ENCODE results near the gene NR2F2.
"Not testable (repeated sequence)": the region's sequence is repeated elsewhere in the genome, so short reads cannot be mapped to it uniquely, and the experiment has no call there.

Gene NR2F2

DNA sequence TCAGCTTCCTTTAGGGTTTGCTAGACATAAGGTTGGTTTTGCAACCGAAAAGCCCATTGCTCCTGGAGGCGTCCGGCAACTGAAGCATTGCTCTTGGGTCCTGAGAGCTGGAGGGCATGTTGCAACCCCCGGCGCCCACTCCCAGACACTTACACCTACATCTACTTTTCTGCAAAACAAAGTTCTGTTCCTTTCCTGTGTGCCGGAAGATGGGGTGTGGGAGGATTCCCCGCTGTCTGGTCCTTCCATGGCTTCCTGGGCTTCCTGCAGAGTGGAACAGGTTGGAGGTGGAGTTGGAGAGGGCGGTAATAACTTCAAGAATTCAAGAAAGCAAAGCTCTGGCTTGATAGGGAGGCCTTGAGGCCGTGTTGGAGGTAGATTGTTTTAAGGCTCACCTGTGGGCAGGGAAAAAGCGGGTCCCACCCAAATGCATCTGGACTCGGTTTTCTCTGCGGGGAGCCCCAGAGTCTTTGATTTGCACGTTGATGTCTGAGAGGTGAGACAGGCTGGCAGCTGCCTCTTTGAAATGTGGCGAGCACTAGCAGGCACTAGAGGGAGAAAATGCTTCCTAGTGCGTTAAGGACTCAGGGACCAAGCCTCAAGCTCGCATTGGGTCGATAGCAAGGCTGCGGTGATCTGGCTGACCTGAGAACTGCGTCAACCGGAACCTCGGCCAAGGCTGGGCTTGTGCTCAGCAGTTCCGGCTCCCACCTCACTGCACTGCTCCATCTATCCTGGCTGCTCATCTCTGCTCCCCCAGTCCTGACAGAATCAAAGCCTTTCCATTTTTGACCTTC lies 39.5 kb downstream of the NR2F2 start:
- no peak for TF ChIP-seq ZNF274 (IDR thresholded peaks at IDR 0.05; ENCODE audit: low read depth, low read length)
- TF ChIP-seq SUZ12 (IDR thresholded peaks at IDR 0.05; ENCODE audit: extremely low read depth, insufficient read depth, insufficient read length) = no peak
- TF ChIP-seq YY1 (IDR thresholded peaks at IDR 0.05; ENCODE audit: insufficient read depth, insufficient read length) = no peak
- Histone ChIP-seq H3K9ac (ENCODE audit: insufficient read length, low read depth) (no peak overlapping the region), H3K36me3 (ENCODE audit: insufficient read depth, insufficient read length, low read length) (no peaks in the 10 kb centered on the region), H3K4me1 (ENCODE audit: insufficient read depth, insufficient read length) (peaks cover 18% of the 10 kb centered on the region), H3K27me3 (ENCODE audit: insufficient read depth, insufficient read length) (peaks cover 69% of the 10 kb centered on the region), H3K9me3 (ENCODE audit: insufficient read depth, low read length) (no peaks in the 10 kb centered on the region), H3K4me3 (ENCODE audit: insufficient read length, low read depth) (no peak overlapping the region)
- no peak for DNase-seq (ENCODE audit: low read depth, low spot score)

- no peak for DNase-seq (ENCODE audit: low read depth, low spot score)
- no peaks in the 10 kb centered on the region for H3K9me3 ChIP-seq (ENCODE audit: insufficient read depth, low read length)
- H3K4me1 ChIP-seq (ENCODE audit: insufficient read depth, insufficient read length) = peaks cover 7% of the 10 kb centered on the region
- no peak overlapping the region for H3K9ac ChIP-seq (ENCODE audit: insufficient read length, low read depth)
- TF ChIP-seq SUZ12 (IDR thresholded peaks at IDR 0.05; ENCODE audit: extremely low read depth, insufficient read depth, insufficient read length) = no peak
- no peak for TF ChIP-seq YY1 (IDR thresholded peaks at IDR 0.05; ENCODE audit: insufficient read depth, insufficient read length)
- peaks cover 43% of the 10 kb centered on the region for H3K27me3 ChIP-seq (ENCODE audit: insufficient read depth, insufficient read length)
- H3K4me3 ChIP-seq (ENCODE audit: insufficient read length, low read depth) = no peak overlapping the region
- H3K36me3 ChIP-seq (ENCODE audit: insufficient read depth, insufficient read length, low read length) = no peaks in the 10 kb centered on the region
These were observed 42.1 kb downstream of the NR2F2 start for GRCh38 chr15:96372554-96372953.

DNA sequence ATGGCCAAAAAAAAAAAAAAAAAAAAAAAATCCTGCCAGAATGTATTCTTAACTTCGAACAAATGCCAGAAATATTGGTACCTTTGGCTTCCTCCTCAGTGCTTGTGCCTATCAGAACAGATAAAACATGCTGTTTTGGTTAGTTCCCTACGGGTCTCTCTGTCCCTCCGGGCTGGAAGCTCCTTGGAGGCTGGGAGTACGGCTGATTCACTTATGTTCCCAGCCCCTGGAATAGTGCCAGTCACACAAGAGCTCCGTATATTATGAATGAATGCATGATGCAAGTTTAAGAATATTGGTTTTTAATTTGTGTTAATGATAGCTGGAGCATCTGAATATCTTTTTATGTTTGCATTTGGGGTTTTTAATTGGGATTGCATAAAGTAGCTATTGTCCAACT lies 44.0 kb downstream of the NR2F2 start:
- Histone ChIP-seq H3K4me3 (ENCODE audit: insufficient read length, low read depth) (no peak overlapping the region), H3K9me3 (ENCODE audit: insufficient read depth, low read length) (no peaks in the 10 kb centered on the region), H3K27me3 (ENCODE audit: insufficient read depth, insufficient read length) (peaks cover 24% of the 10 kb centered on the region), H3K4me1 (ENCODE audit: insufficient read depth, insufficient read length) (peaks cover 2% of the 10 kb centered on the region), H3K36me3 (ENCODE audit: insufficient read depth, insufficient read length, low read length) (no peaks in the 10 kb centered on the region), H3K9ac (ENCODE audit: insufficient read length, low read depth) (no peak overlapping the region)
- TF ChIP-seq ZNF274 (IDR thresholded peaks at IDR 0.05; ENCODE audit: low read depth, low read length) (no peak), YY1 (IDR thresholded peaks at IDR 0.05; ENCODE audit: insufficient read depth, insufficient read length) (no peak), SUZ12 (IDR thresholded peaks at IDR 0.05; ENCODE audit: extremely low read depth, insufficient read depth, insufficient read length) (no peak)
- DNase-seq (ENCODE audit: low read depth, low spot score) = no peak

- not testable (repeated sequence) for H3K36me3 ChIP-seq (ENCODE audit: insufficient read depth, insufficient read length, low read length); DNase-seq (ENCODE audit: low read depth, low spot score); H3K4me1 ChIP-seq (ENCODE audit: insufficient read depth, insufficient read length); H3K4me3 ChIP-seq (ENCODE audit: insufficient read length, low read depth); H3K9me3 ChIP-seq (ENCODE audit: insufficient read depth, low read length); H3K9ac ChIP-seq (ENCODE audit: insufficient read length, low read depth); H3K27me3 ChIP-seq (ENCODE audit: insufficient read depth, insufficient read length)
These were observed 49.1 kb downstream of the NR2F2 start for GRCh38 chr15:96379592-96379991.

DNA sequence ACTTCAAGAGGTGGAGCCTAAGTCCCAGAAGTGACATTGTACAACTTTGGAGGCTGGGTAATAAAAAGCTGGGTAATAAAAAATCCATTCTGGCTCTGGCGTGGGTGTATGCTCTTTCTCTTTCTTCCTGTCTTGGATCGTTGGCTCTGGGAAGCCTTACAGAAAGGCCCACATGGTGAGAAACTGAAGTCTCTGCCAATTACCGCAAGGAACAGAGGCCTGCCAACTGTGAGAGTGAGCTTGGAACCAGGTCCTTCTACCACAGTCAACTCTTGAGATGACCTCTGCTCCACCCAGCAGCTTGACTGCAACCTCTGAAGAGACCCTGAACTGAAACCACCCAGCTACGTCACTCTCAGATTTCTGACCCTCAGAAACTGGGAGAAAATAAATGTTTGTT lies 51.0 kb downstream of the NR2F2 start:
- no peak for DNase-seq (ENCODE audit: low read depth, low spot score)

DNA sequence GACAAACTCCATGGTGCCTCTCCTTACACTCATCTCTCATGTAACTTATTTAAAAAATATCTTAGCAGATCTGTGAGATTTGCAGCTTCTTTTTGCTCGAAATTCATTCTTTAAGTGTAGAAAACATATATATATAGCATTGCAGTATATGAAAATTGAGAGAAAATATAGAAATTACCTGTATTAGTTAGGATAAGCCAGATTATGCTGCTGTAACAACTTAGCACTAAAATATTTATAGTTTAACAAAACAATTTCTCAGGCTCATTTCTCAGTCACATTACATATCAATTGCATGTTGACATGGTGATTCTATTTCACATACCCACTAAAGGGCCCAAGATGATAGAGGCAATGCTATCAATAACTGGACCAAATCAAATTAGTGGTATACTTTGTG lies 54.7 kb downstream of the NR2F2 start:
- H3K36me3 ChIP-seq (ENCODE audit: insufficient read depth, insufficient read length, low read length) = no peaks in the 10 kb centered on the region
- no peak overlapping the region for H3K9ac ChIP-seq (ENCODE audit: insufficient read length, low read depth)
- no peaks in the 10 kb centered on the region for H3K27me3 ChIP-seq (ENCODE audit: insufficient read depth, insufficient read length)
- DNase-seq (ENCODE audit: low read depth, low spot score) = no peak
- H3K4me3 ChIP-seq (ENCODE audit: insufficient read length, low read depth) = no peak overlapping the region
- no peaks in the 10 kb centered on the region for H3K4me1 ChIP-seq (ENCODE audit: insufficient read depth, insufficient read length)
- TF ChIP-seq YY1 (IDR thresholded peaks at IDR 0.05; ENCODE audit: insufficient read depth, insufficient read length) (no peak), SUZ12 (IDR thresholded peaks at IDR 0.05; ENCODE audit: extremely low read depth, insufficient read depth, insufficient read length) (no peak), ZNF274 (IDR thresholded peaks at IDR 0.05; ENCODE audit: low read depth, low read length) (no peak)
- peaks cover 14% of the 10 kb centered on the region; the same call in 1 of the 2 replicates for H3K9me3 ChIP-seq (ENCODE audit: insufficient read depth, low read length)

More for the DNA sequence above, 51.0 kb downstream of the NR2F2 start:
- Histone ChIP-seq H3K9ac (ENCODE audit: insufficient read length, low read depth) (no peak overlapping the region), H3K9me3 (ENCODE audit: insufficient read depth, low read length) (peaks cover 14% of the 10 kb centered on the region; the same call in 1 of the 2 replicates), H3K36me3 (ENCODE audit: insufficient read depth, insufficient read length, low read length) (no peaks in the 10 kb centered on the region), H3K4me1 (ENCODE audit: insufficient read depth, insufficient read length) (no peaks in the 10 kb centered on the region), H3K4me3 (ENCODE audit: insufficient read length, low read depth) (no peak overlapping the region), H3K27me3 (ENCODE audit: insufficient read depth, insufficient read length) (no peaks in the 10 kb centered on the region)
- TF ChIP-seq SUZ12 (IDR thresholded peaks at IDR 0.05; ENCODE audit: extremely low read depth, insufficient read depth, insufficient read length) = no peak
- no peak for TF ChIP-seq ZNF274 (IDR thresholded peaks at IDR 0.05; ENCODE audit: low read depth, low read length)
- no peak for TF ChIP-seq YY1 (IDR thresholded peaks at IDR 0.05; ENCODE audit: insufficient read depth, insufficient read length)

GRCh38 chr15:96388673-96389072 lies 58.2 kb downstream of the NR2F2 start:
- Histone ChIP-seq H3K9ac (ENCODE audit: insufficient read length, low read depth) (no peak overlapping the region), H3K27me3 (ENCODE audit: insufficient read depth, insufficient read length) (no peaks in the 10 kb centered on the region), H3K9me3 (ENCODE audit: insufficient read depth, low read length) (peaks cover 14% of the 10 kb centered on the region; the same call in 1 of the 2 replicates), H3K36me3 (ENCODE audit: insufficient read depth, insufficient read length, low read length) (no peaks in the 10 kb centered on the region), H3K4me1 (ENCODE audit: insufficient read depth, insufficient read length) (no peaks in the 10 kb centered on the region), H3K4me3 (ENCODE audit: insufficient read length, low read depth) (no peak overlapping the region)
- TF ChIP-seq ZNF274 (IDR thresholded peaks at IDR 0.05; ENCODE audit: low read depth, low read length) (no peak), YY1 (IDR thresholded peaks at IDR 0.05; ENCODE audit: insufficient read depth, insufficient read length) (no peak), SUZ12 (IDR thresholded peaks at IDR 0.05; ENCODE audit: extremely low read depth, insufficient read depth, insufficient read length) (no peak)
- no peak for DNase-seq (ENCODE audit: low read depth, low spot score)
